Measurements from ENCODE around the gene RPL18.
A peak's percentile ranks its signal among the peaks of the same experiment; 100 is the strongest.

RPL18 gene

DNA sequence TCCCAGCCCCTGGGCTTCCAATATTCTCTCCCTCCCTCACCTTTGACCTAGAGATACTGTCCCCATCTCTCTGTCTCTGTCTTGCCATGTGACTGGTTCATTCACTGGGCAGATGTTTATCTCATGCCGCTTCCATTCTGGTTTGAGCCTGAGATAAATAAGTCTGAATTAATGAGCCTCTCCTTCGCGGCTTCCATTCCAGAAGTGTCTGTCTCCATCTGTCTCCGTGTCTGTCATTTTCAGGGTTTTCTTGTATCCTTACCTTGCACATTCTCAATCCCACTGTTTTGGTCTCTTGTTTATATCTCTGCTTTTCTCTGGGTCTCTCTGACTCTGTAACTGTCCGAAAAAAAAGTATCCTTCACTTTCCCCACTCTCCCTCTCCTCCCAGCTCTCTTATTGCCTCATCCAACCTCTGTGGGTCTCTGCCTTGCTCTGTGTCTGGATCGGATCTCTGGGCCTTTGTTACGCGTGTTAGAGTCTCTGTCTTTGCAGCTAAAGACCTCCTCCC lies 4.6 kb upstream of the RPL18 start:
- peak overlapping the region; percentile 50 for H3K4me3 ChIP-seq (ENCODE audit: low read depth, low read length)
- no peak for TF ChIP-seq CTCF (conservative IDR thresholded peaks at IDR 0.05; ENCODE audit: low read depth, low read length)
- DNase-seq (ENCODE audit: low read depth), result no peak

DNA sequence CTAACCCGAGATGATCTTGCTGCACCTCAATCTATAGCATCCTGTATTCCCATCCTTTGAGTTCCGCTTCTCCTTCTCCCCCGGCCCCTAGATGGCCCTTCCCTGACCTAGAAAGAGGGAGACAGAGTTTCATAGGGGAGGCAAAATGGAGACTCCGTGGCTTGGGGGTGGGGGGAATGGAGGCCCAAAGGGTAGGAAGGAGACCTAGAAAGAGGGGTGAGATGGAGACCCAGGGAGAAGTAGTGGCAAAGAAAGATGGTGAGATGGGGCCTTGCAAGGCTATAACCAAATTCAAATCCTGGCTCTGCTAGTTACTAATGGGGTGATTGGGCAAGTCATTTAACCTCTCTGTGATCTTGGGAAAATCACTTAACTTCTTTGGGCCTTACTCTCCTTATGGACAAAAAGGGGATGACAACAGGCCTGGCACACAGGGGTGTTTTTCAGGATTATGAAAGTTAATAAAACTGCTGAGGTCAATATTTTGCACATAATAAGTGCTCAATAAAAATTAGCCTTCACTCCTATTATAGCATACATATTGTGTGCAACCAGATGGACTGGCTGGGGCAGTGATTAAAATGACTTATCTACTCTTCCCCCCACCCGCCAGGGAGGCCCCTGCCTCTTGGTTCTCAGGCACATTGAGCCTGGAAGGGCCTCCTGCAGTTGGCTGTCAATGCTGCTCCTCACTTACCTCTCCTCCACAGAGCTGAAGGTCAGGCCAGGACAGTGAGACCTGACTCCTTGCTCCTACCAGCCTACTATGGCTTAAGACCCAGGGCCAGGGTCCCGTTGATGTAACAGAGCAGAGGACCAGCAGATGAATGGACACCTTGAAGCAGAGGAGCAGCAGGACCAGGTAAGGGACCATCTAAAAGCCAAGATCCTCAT lies 961 bp upstream of the RPL18 start:
- H3K4me3 ChIP-seq (ENCODE audit: low read depth, low read length), result peak overlapping the region; percentile 99
- no peak for DNase-seq (ENCODE audit: low read depth)
- TF ChIP-seq CTCF (conservative IDR thresholded peaks at IDR 0.05; ENCODE audit: low read depth, low read length), result peak; percentile 2

DNA sequence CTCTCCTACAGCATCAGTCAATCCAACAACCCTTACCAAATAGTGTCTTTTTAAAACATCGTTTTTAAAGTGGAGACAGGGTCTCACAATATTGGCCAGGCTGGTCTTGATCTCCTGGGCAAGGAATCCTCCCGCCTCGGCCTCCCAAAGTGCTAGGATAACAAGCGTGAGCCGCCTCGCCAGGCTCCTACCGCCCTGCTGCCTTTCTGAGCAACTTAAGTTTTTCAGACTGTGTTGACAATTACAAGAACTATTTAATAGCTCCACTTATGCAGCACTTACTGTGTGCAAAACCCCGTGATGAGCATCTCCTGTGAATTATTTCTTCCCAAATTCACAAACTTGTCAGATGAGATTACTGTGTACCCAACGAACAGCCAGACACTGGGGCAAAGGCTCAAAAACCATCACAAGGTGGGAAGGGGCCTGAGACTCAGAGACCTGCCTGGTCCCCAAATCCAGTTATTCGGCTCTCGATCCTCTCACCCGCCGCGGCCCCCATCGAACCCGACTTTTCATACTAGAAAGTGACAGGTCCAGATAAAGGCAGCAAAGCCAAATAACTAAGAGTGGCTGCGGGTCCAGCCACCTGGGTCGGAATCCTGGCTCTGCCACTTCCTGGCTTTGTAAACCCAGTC lies 581 bp downstream of the RPL18 start:
- H3K4me3 ChIP-seq (ENCODE audit: low read depth, low read length), result peak overlapping the region; percentile 99
- DNase-seq (ENCODE audit: low read depth), result no peak
- no peak for TF ChIP-seq CTCF (conservative IDR thresholded peaks at IDR 0.05; ENCODE audit: low read depth, low read length)

DNA sequence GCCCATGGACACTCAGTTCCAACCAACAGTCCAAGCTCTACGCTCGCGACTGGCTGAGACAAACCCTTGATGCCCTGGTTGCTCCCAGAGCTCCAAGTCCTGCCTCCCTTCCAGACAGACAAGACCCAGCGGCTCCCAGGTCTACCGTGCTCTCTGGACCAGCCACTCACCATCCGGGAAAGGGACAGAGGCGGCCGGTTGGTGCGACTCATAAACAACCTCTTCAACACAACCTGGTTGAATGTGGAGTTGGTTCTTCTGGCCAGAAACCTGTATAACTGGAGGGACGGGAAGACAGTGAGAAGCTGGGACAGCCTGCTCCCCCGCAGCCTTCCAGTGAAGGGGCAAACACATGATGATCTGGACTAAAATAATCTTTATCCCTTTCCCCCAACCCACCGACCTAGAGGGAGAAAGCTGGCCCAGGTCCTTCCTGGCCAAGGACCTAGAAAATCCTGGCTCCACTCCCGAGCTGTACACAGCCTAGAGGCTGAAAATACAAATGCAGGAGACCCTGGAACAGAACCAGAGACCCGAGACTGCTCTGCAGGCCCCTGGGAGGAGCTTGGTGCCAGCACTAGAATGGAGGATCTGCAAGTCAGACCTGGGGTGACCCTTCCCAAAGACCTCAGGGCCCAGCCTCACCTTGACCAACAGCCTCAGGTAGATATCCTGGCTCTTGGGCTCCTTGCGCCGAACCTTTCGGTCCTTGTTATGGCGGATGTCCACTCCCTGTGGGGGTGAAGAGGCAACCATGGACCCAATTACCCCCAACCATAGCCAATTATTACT lies 1.6 kb downstream of the RPL18 start:
- peak; percentile 50 for DNase-seq (ENCODE audit: low read depth)
- H3K4me3 ChIP-seq (ENCODE audit: low read depth, low read length), result peak overlapping the region; percentile 99
- peak; percentile 39 for TF ChIP-seq CTCF (conservative IDR thresholded peaks at IDR 0.05; ENCODE audit: low read depth, low read length)

- no peak for TF ChIP-seq CTCF (conservative IDR thresholded peaks at IDR 0.05; ENCODE audit: low read depth, low read length)
- peak overlapping the region; percentile 99 for H3K4me3 ChIP-seq (ENCODE audit: low read depth, low read length)
These were observed 2.4 kb downstream of the RPL18 start for GRCh38 chr19:48616491-48617056.

GRCh38 chr19:48616041-48616436 lies 2.9 kb downstream of the RPL18 start:
- no peak overlapping the region for H3K4me3 ChIP-seq (ENCODE audit: low read depth, low read length)
- no peak for DNase-seq (ENCODE audit: low read depth)
- TF ChIP-seq CTCF (conservative IDR thresholded peaks at IDR 0.05; ENCODE audit: low read depth, low read length), result no peak

More at GRCh38 chr19:48616491-48617056, 2.4 kb downstream of the RPL18 start:
- no peak for DNase-seq (ENCODE audit: low read depth)
